ENCODE measurements around the gene C1QA. TPM values are rescaled to one million over a fixed set of nuclear protein-coding genes. Genes with fewer than 3 reads are reported as not detected.

Gene C1QA
- total RNA-seq, 1 donor: not detected

DNA sequence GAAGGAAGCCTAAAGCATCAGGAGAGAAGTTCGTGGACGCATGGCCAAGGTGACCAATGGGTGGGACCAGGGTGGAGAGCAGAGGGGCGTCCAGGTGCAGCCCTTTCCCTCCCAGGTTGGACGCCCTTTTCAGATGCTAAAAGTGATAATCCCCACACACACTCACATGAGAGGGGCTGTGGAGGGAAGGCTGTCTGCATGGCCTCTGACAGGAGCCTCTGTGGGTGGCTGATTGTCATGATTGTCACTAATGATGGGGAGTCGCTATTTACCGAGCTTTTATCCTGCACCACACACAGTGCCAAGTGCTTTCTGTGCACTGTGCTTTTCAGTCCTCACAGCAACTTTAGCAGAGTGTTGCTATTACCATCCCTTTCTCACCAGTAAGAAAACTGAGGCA is 27.1 kb upstream of the C1QA start:
- no peak for DNase-seq (ENCODE audit: low read depth)
- TF ChIP-seq, protein P1, sequence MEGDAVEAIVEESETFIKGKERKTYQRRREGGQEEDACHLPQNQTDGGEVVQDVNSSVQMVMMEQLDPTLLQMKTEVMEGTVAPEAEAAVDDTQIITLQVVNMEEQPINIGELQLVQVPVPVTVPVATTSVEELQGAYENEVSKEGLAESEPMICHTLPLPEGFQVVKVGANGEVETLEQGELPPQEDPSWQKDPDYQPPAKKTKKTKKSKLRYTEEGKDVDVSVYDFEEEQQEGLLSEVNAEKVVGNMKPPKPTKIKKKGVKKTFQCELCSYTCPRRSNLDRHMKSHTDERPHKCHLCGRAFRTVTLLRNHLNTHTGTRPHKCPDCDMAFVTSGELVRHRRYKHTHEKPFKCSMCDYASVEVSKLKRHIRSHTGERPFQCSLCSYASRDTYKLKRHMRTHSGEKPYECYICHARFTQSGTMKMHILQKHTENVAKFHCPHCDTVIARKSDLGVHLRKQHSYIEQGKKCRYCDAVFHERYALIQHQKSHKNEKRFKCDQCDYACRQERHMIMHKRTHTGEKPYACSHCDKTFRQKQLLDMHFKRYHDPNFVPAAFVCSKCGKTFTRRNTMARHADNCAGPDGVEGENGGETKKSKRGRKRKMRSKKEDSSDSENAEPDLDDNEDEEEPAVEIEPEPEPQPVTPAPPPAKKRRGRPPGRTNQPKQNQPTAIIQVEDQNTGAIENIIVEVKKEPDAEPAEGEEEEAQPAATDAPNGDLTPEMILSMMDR (IDR thresholded peaks at IDR 0.05; ENCODE audit: insufficient read depth, low read depth, low read length): no peak
- no peak overlapping the region for H3K4me3 ChIP-seq (ENCODE audit: low read depth, low read length)

- no peak overlapping the region for H3K4me3 ChIP-seq (ENCODE audit: low read depth, low read length)
- TF ChIP-seq, protein P1 (IDR thresholded peaks at IDR 0.05; ENCODE audit: insufficient read depth, low read depth, low read length): no peak
- peak; percentile 63 for DNase-seq (ENCODE audit: low read depth)
Observed at GRCh38 chr1:22611530-22611947, 24.9 kb upstream of the C1QA start.

- no peak overlapping the region for H3K4me3 ChIP-seq (ENCODE audit: low read depth, low read length)
- DNase-seq (ENCODE audit: low read depth): no peak
- TF ChIP-seq, protein P1 (IDR thresholded peaks at IDR 0.05; ENCODE audit: insufficient read depth, low read depth, low read length): no peak
Observed at GRCh38 chr1:22612671-22613571, 23.5 kb upstream of the C1QA start.

- DNase-seq (ENCODE audit: low read depth): no peak
- TF ChIP-seq, protein P1 (IDR thresholded peaks at IDR 0.05; ENCODE audit: insufficient read depth, low read depth, low read length): no peak
- no peak overlapping the region for H3K4me3 ChIP-seq (ENCODE audit: low read depth, low read length)
Observed at GRCh38 chr1:22613572-22613918, 22.9 kb upstream of the C1QA start.

DNA sequence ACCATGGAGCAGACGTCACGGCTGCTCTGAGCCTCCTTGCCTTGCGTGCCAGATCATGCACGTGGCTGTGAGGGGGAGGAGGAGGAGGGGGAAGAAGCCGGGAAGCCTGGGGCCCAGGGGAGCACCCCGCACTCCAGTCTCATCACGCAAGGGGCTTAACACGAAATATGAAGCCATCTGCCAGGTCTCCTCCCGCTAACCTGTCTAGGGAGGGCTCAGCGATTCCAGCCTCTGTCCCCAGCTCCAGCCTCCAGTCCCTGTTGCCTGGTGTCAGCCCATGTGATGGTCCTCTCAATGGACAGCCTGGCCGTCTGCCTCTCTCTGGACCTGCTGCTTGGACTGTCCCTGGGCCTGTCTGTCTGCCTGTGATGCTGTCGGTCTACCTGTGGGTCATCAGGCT is 22.5 kb upstream of the C1QA start:
- TF ChIP-seq, protein P1 (IDR thresholded peaks at IDR 0.05; ENCODE audit: insufficient read depth, low read depth, low read length): no peak
- no peak for DNase-seq (ENCODE audit: low read depth)
- no peak overlapping the region for H3K4me3 ChIP-seq (ENCODE audit: low read depth, low read length)

- no peak for DNase-seq (ENCODE audit: low read depth)
- TF ChIP-seq, protein P1 (IDR thresholded peaks at IDR 0.05; ENCODE audit: insufficient read depth, low read depth, low read length): no peak
Observed at GRCh38 chr1:22615886-22616285, 20.5 kb upstream of the C1QA start.

More at GRCh38 chr1:22615886-22616285, 20.5 kb upstream of the C1QA start:
- no peak overlapping the region for H3K4me3 ChIP-seq (ENCODE audit: low read depth, low read length)
